Measurements from ENCODE around the gene MACO1. TPM values are rescaled to one million over a fixed set of nuclear protein-coding genes. Genes with fewer than 3 reads are reported as not detected.

The MACO1 gene
- polyA plus RNA-seq, 2 of the 4 experiments (the other 2 are of a cell fraction), result 6.3 to 7.5 TPM

DNA sequence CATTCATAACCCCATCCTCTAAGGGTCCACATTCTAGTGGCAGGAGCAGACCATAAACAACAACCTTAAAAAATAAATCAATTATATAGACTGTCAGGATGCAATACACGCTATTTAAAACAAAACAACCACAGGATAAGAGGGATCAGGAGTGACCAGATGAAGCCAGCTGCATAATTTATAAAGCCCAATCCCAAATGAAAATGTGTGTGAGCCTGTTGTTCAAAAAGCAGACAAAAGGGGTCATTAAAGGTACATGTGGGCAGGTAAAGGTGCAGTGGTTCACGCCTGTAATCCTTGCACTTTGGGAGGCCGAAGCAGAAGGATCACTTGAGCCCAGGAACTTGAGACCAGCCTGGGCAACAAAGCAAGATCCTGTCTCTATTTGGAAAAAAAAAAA, 102.3 kb downstream of the MACO1 start:
- H3K4me3 ChIP-seq, result no peak overlapping the region
- FAIRE-seq, result no peak
- no peaks in the 10 kb centered on the region for H3K9me3 ChIP-seq
- ATAC-seq, result no peak
- ChIA-PET POLR2A (no interaction called here), CTCF (no interaction called here)
- no peak for TF ChIP-seq JUN (IDR thresholded peaks at IDR 0.05)
- no peak for TF ChIP-seq ESRRA (IDR thresholded peaks at IDR 0.05; ENCODE audit: borderline replicate concordance, low read length)
- no peak for TF ChIP-seq EHF (CRISPR knock-in tag; IDR thresholded peaks at IDR 0.05)
- no peak for TF ChIP-seq HDAC2 (IDR thresholded peaks at IDR 0.05)
- no peak for TF ChIP-seq NR3C1 (IDR thresholded peaks at IDR 0.05)
- TF ChIP-seq MAZ (IDR thresholded peaks at IDR 0.05; ENCODE audit: borderline replicate concordance, low read depth, low read length), result no peak
- no peak for TF ChIP-seq SMC3 (IDR thresholded peaks at IDR 0.05)
- no peak for TF ChIP-seq BHLHE40 (IDR thresholded peaks at IDR 0.05; ENCODE audit: low read depth, low read length)
- no peak for TF ChIP-seq POLR2A (IDR thresholded peaks at IDR 0.05; ENCODE audit: low read length)
- TF ChIP-seq, protein P1, sequence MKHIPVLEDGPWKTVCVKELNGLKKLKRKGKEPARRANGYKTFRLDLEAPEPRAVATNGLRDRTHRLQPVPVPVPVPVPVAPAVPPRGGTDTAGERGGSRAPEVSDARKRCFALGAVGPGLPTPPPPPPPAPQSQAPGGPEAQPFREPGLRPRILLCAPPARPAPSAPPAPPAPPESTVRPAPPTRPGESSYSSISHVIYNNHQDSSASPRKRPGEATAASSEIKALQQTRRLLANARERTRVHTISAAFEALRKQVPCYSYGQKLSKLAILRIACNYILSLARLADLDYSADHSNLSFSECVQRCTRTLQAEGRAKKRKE (CRISPR knock-in tag; IDR thresholded peaks at IDR 0.05; ENCODE audit: low read depth), result no peak
- no peak for TF ChIP-seq FOSB (CRISPR knock-in tag; IDR thresholded peaks at IDR 0.05)
- TF ChIP-seq TP53 (CRISPR knock-in tag; IDR thresholded peaks at IDR 0.05), result no peak
- TF ChIP-seq KDM1A (IDR thresholded peaks at IDR 0.05; ENCODE audit: low read depth), result no peak
- no peak for TF ChIP-seq HOXB13 (CRISPR knock-in tag; IDR thresholded peaks at IDR 0.05; ENCODE audit: low read depth)
- TF ChIP-seq, protein P2, sequence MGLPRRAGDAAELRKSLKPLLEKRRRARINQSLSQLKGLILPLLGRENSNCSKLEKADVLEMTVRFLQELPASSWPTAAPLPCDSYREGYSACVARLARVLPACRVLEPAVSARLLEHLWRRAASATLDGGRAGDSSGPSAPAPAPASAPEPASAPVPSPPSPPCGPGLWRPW (IDR thresholded peaks at IDR 0.05), result no peak
- TF ChIP-seq CEBPB (IDR thresholded peaks at IDR 0.05), result no peak
- no peak for TF ChIP-seq ZSCAN20 (CRISPR knock-in tag; IDR thresholded peaks at IDR 0.05)
- TF ChIP-seq MAX (IDR thresholded peaks at IDR 0.05), result no peak
- TF ChIP-seq POLR2AphosphoS2 (conservative IDR thresholded peaks at IDR 0.05; ENCODE audit: low read length), result no peak
- no peak for DNase-seq (ENCODE audit: low read depth in 1 of 2, low spot score in 1 of 2)
- peaks cover 11% of the 10 kb centered on the region; the same call in 2 of the 3 replicates for H3K4me1 ChIP-seq
- H3K4me2 ChIP-seq, result no peak overlapping the region
- WGBS (ENCODE audit: missing lambda C conversion rate), result 86% methylated on average over 3 of the region's 3 CpGs
- H3K27ac ChIP-seq, result no peak overlapping the region

- Histone ChIP-seq H3K4me2 (no peak overlapping the region), H3K9me3 (no peaks in the 10 kb centered on the region), H3K4me3 (no peak overlapping the region), H3K27ac (no peak overlapping the region), H3K4me1 (peaks cover 19% of the 10 kb centered on the region)
- no peak for FAIRE-seq
- no peak for ATAC-seq
- WGBS (ENCODE audit: missing lambda C conversion rate), result 64% methylated on average over 9 of the region's 9 CpGs
- ChIA-PET POLR2A (no interaction called here), CTCF (no interaction called here)
- DNase-seq (ENCODE audit: low read depth in 1 of 2, low spot score in 1 of 2), result no peak
- TF ChIP-seq HOXB5 (CRISPR knock-in tag; IDR thresholded peaks at IDR 0.05) (no peak), RFX5 (IDR thresholded peaks at IDR 0.05) (no peak), HOXA7 (CRISPR knock-in tag; IDR thresholded peaks at IDR 0.05) (no peak), GATA3 (IDR thresholded peaks at IDR 0.05; ENCODE audit: borderline replicate concordance) (no peak), ZNF302 (CRISPR knock-in tag; IDR thresholded peaks at IDR 0.05) (no peak), POLR2AphosphoS2 (conservative IDR thresholded peaks at IDR 0.05; ENCODE audit: low read length) (no peak), TFCP2L1 (CRISPR knock-in tag; IDR thresholded peaks at IDR 0.05) (no peak), RNF2 (IDR thresholded peaks at IDR 0.05; ENCODE audit: borderline replicate concordance, low read depth) (no peak), CHD4 (IDR thresholded peaks at IDR 0.05; ENCODE audit: borderline replicate concordance) (no peak), USF2 (IDR thresholded peaks at IDR 0.05) (no peak)
Measured at GRCh38 chr1:25533775-25534409, 103.2 kb downstream of the MACO1 start.

Data from A549 (cell line).